Panc1 (cell line): ENCODE data around the gene ASRGL1. TPM values are rescaled to one million over a fixed set of nuclear protein-coding genes. Genes with fewer than 3 reads are reported as not detected.

Experiments used
- ATAC-seq: fragments of 200-7000 bp; cut with Tn5 transposase; 2 replicates; pipeline ENCODE4 v1.9.1; 2020; ENCODE audit warnings: mild to moderate bottlenecking, moderate library complexity
- BruUV-seq: library from RNA; stranded (reverse); fragments of 400-500 nt; replicated peaks from 2 replicates; lab custom pipeline; 2021; lab: Mats Ljungman, UMichigan
- CTCF ChIA-PET: fragments of 300-600 bp; sonication (Branson Sonifier 250); formaldehyde crosslinking; loops from one replicate; lab custom pipeline; 2022; ENCODE audit warnings: antibody characterized with exemption; lab: Charles Lee
- POLR2A ChIA-PET: fragments of 300-600 bp; sonication (Branson Sonifier 250); formaldehyde crosslinking; loops from one replicate; lab custom pipeline; 2022; ENCODE audit warnings: antibody characterized with exemption; lab: Charles Lee
- DNase-seq: peaks from one replicate; pipeline ENCODE4 v3.0.0-alpha.2; 2010; ENCODE audit warnings: low read depth, low spot score
- H3K27ac ChIP-seq: 2 replicates; pipeline ENCODE4 v1.5.1; 2011; ENCODE audit warnings: mild to moderate bottlenecking, low read length, inconsistent platforms
- H3K27me3 ChIP-seq: fragments of 200-500 bp; sonication (Bioruptor generic); 2 replicates; pipeline ENCODE4 v1.6.0; 2014; ENCODE audit warnings: low read length, inconsistent platforms; ENCODE audit not compliant: control insufficient read depth, insufficient read depth
- H3K36me3 ChIP-seq: fragments of 200-500 bp; sonication (Bioruptor generic); 2 replicates; pipeline ENCODE4 v1.5.1; 2014; ENCODE audit warnings: inconsistent platforms, mild to moderate bottlenecking, low read length, moderate library complexity; ENCODE audit not compliant: control insufficient read depth, insufficient read depth
- H3K4me1 ChIP-seq: 2 replicates; pipeline ENCODE4 v1.5.1; 2011; ENCODE audit warnings: inconsistent platforms, mild to moderate bottlenecking, low read length, moderate library complexity; ENCODE audit not compliant: control insufficient read depth, insufficient read depth
- H3K4me3 ChIP-seq, 2 experiments: 2 replicates each; pipeline ENCODE4 v1.5.1; 2011 to 2012; ENCODE audit warnings: low read depth in 2 of 2, low read length in 2 of 2, mild to moderate bottlenecking in 2 of 2, inconsistent platforms in 1 of 2, moderate library complexity in 1 of 2
- H3K9me3 ChIP-seq: fragments of 200-500 bp; sonication (Bioruptor generic); 2 replicates; pipeline ENCODE4 v1.5.1; 2014; ENCODE audit warnings: low read depth, mild to moderate bottlenecking, inconsistent platforms, low read length, moderate library complexity; ENCODE audit not compliant: control insufficient read depth, insufficient read depth
- CTCF ChIP-seq: fragments of 450-650 bp; IDR thresholded peaks from 2 replicates; pipeline ENCODE4 v1.5.1; 2017; ENCODE audit warnings: mild to moderate bottlenecking
- POLR2AphosphoS5 ChIP-seq: IDR thresholded peaks from 2 replicates; pipeline ENCODE4 v1.6.1; 2012; ENCODE audit warnings: mild to moderate bottlenecking, low read depth, low read length, moderate library complexity
- SIN3A ChIP-seq: IDR thresholded peaks from 2 replicates; pipeline ENCODE4 v1.6.1; 2012; ENCODE audit warnings: low read depth, mild to moderate bottlenecking, low read length, moderate library complexity, borderline replicate concordance; ENCODE audit not compliant: insufficient read depth
- TCF7L2 ChIP-seq: IDR thresholded peaks from 2 replicates; pipeline ENCODE4 v1.6.1; 2011; ENCODE audit warnings: mild to moderate bottlenecking, low read depth, low read length, inconsistent platforms
- in situ Hi-C: cut with HindIII; loops from 2 replicates; pipeline ENCODE4 v1.10.0; 2016; ENCODE audit warnings: low sequenced_read_pairs, low pct_unique_long_range_greater_than_20kb
- intact Hi-C: fragments of 100-400 bp; cut with micrococcal nuclease; formaldehyde crosslinking; loops from one replicate; pipeline ENCODE4 v1.10.0; 2022; ENCODE audit not compliant: unreplicated experiment
- total RNA-seq: library from RNA; stranded (reverse); gene quantifications from one replicate; pipeline ENCODE4 v1.2.1, GENCODE V29; 2021; ENCODE audit not compliant: unreplicated experiment
- TF ChIP-seq, protein P1 (sequence below), 2 experiments: IDR thresholded peaks; 2 replicates each; pipeline ENCODE4 v1.6.1; 2011 to 2012; ENCODE audit warnings: low read depth in 2 of 2, control low read depth in 1 of 2, low read length in 1 of 2, mild to moderate bottlenecking in 1 of 2, moderate library complexity in 1 of 2; ENCODE audit not compliant: insufficient read depth in 1 of 2

Gene ASRGL1
- total RNA-seq, 1 experiment from 2014 or later: 43.2 TPM

DNA sequence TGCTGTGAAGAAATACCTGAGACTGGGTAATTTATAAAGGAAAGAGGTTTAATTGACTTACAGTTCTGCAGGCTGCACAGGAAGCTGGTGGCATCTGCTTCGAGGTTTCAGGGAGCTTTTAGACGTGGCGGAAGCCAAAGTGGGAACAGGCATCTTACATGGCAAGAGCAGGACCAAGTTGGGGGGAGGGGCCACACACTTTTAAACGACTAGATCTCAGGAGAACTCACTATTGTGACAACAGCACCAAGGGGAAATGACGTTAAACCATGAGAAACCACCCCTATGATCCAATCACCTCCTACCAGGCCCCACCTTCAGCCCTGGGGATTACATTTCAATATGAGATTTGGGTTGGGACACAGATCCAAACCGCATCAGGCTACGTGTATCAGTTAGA lies 27.3 kb upstream of the ASRGL1 start:
- no peak for DNase-seq
- Histone ChIP-seq H3K4me3 (no peak overlapping the region), H3K27me3 (no peaks in the 10 kb centered on the region), H3K36me3 (no peaks in the 10 kb centered on the region), H3K27ac (no peak overlapping the region), H3K4me1 (no peaks in the 10 kb centered on the region), H3K9me3 (no peaks in the 10 kb centered on the region)
- ChIA-PET POLR2A (no interaction called here), CTCF (no interaction called here)
- intact Hi-C loops: loop anchor here (5.0 kb wide), 2 partner anchors 78 to 138 kb away; no protein-coding TSS in a partner anchor
- TF ChIP-seq SIN3A (no peak), CTCF (no peak), TCF7L2 (no peak), POLR2AphosphoS5 (no peak)
- TF ChIP-seq, protein P1, sequence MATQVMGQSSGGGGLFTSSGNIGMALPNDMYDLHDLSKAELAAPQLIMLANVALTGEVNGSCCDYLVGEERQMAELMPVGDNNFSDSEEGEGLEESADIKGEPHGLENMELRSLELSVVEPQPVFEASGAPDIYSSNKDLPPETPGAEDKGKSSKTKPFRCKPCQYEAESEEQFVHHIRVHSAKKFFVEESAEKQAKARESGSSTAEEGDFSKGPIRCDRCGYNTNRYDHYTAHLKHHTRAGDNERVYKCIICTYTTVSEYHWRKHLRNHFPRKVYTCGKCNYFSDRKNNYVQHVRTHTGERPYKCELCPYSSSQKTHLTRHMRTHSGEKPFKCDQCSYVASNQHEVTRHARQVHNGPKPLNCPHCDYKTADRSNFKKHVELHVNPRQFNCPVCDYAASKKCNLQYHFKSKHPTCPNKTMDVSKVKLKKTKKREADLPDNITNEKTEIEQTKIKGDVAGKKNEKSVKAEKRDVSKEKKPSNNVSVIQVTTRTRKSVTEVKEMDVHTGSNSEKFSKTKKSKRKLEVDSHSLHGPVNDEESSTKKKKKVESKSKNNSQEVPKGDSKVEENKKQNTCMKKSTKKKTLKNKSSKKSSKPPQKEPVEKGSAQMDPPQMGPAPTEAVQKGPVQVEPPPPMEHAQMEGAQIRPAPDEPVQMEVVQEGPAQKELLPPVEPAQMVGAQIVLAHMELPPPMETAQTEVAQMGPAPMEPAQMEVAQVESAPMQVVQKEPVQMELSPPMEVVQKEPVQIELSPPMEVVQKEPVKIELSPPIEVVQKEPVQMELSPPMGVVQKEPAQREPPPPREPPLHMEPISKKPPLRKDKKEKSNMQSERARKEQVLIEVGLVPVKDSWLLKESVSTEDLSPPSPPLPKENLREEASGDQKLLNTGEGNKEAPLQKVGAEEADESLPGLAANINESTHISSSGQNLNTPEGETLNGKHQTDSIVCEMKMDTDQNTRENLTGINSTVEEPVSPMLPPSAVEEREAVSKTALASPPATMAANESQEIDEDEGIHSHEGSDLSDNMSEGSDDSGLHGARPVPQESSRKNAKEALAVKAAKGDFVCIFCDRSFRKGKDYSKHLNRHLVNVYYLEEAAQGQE (IDR thresholded peaks at IDR 0.05; ENCODE audit: insufficient read depth in 1 of 2, low read depth in 2 of 2, low read length in 1 of 2): no peak
- in situ Hi-C loops: no loop called here
- ATAC-seq: no peak
- BruUV-seq: no TSS peak

DNA sequence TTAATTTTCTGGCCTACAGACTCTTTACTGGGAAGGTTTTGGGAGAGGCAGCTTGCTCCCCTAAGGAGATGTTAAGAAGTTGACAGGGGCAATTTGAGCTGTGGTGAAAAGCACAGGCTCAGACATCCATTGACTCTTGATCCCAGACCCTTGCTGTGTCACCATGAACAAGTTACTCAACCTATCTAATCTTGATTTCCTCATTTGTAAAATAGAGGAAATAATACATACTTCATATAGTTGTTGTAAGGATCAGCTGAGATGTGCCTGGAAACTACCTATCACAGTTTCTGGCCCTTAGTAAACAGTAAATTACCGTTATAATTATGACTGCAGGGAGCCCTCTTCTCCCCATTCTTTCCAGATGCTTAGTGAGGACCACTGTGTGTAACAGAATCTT lies 21.8 kb upstream of the ASRGL1 start:
- Histone ChIP-seq H3K4me1 (no peaks in the 10 kb centered on the region), H3K9me3 (no peaks in the 10 kb centered on the region), H3K27me3 (0 out of 2 replicates have a peak, but pooled peaks cover 2% of the 10 kb centered on the region), H3K36me3 (no peaks in the 10 kb centered on the region), H3K4me3 (no peak overlapping the region), H3K27ac (no peak overlapping the region)
- DNase-seq: no peak
- ChIA-PET POLR2A (no interaction called here), CTCF (no interaction called here)
- intact Hi-C loops: no loop called here
- in situ Hi-C loops: no loop called here
- no peak for ATAC-seq
- TF ChIP-seq CTCF: no peak
- TF ChIP-seq TCF7L2: no peak
- TF ChIP-seq POLR2AphosphoS5: no peak
- TF ChIP-seq, protein P1 (IDR thresholded peaks at IDR 0.05; ENCODE audit: insufficient read depth in 1 of 2, low read depth in 2 of 2, low read length in 1 of 2): no peak
- TF ChIP-seq SIN3A: no peak
- no TSS peak for BruUV-seq
